ENCODE results near the gene CTNND2.

Gene CTNND2

GRCh38 chr5:10949856-10950630 lies 954.2 kb downstream of the CTNND2 start:
- no peak for DNase-seq

GRCh38 chr5:10946050-10946449 lies 958.2 kb downstream of the CTNND2 start:
- DNase-seq, result no peak

- no peak for DNase-seq
Measured at GRCh38 chr5:10941900-10942299, 962.3 kb downstream of the CTNND2 start.

GRCh38 chr5:10936081-10936855 lies 968.0 kb downstream of the CTNND2 start:
- DNase-seq, result no peak

- DNase-seq, result no peak
Measured at GRCh38 chr5:10935536-10935935, 968.7 kb downstream of the CTNND2 start.

GRCh38 chr5:10934783-10935355 lies 969.4 kb downstream of the CTNND2 start:
- no peak for DNase-seq

- no peak for DNase-seq
Measured at GRCh38 chr5:10933121-10933520, 971.1 kb downstream of the CTNND2 start.

GRCh38 chr5:10932426-10932825 lies 971.8 kb downstream of the CTNND2 start:
- DNase-seq, result no peak

GRCh38 chr5:10927608-10928007 lies 976.6 kb downstream of the CTNND2 start:
- no peak for DNase-seq

GRCh38 chr5:10923310-10923709 lies 980.9 kb downstream of the CTNND2 start:
- no peak for DNase-seq
